ENCODE results near the gene C1QTNF12.

DNA sequence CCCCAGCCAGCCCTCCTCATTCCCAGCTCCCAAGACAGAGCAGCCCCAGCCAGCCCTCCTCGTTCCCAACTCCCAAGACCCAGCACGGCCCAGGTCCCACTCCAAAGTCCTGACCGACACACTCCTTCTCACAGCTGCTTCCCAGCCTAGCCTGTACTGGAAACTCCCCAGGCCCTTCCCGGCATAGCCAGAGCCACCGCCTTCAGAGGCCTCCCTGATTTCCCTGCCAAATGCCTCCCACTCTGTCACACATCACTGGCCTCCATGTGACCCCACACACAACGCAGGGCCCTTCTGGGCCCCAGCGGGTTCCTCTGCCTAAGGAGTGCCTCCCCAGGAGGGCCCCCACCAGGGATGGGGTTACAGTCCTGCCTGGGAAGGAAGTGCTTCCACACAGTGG, 24.3 kb upstream of the C1QTNF12 start:
- TF ChIP-seq, protein P1, sequence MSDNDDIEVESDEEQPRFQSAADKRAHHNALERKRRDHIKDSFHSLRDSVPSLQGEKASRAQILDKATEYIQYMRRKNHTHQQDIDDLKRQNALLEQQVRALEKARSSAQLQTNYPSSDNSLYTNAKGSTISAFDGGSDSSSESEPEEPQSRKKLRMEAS (IDR thresholded peaks at IDR 0.05; ENCODE audit: low read depth) = no peak
- TF ChIP-seq SMC3 (IDR thresholded peaks at IDR 0.05; ENCODE audit: low read depth, low read length) (no peak), SIN3A (IDR thresholded peaks at IDR 0.05; ENCODE audit: borderline replicate concordance, low read depth, low read length) (no peak), NFIC (IDR thresholded peaks at IDR 0.05; ENCODE audit: borderline replicate concordance) (no peak)
- TF ChIP-seq, protein P2, sequence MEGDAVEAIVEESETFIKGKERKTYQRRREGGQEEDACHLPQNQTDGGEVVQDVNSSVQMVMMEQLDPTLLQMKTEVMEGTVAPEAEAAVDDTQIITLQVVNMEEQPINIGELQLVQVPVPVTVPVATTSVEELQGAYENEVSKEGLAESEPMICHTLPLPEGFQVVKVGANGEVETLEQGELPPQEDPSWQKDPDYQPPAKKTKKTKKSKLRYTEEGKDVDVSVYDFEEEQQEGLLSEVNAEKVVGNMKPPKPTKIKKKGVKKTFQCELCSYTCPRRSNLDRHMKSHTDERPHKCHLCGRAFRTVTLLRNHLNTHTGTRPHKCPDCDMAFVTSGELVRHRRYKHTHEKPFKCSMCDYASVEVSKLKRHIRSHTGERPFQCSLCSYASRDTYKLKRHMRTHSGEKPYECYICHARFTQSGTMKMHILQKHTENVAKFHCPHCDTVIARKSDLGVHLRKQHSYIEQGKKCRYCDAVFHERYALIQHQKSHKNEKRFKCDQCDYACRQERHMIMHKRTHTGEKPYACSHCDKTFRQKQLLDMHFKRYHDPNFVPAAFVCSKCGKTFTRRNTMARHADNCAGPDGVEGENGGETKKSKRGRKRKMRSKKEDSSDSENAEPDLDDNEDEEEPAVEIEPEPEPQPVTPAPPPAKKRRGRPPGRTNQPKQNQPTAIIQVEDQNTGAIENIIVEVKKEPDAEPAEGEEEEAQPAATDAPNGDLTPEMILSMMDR (IDR thresholded peaks at IDR 0.05) = no peak

Measured in SK-N-SH (cell line).